ENCODE data around the gene PTPRN2. TPM values are rescaled to one million over a fixed set of nuclear protein-coding genes. Genes with fewer than 3 reads are reported as not detected.

The PTPRN2 gene
- total RNA-seq, 1 experiment from 2014 or later = 2.1 TPM

DNA sequence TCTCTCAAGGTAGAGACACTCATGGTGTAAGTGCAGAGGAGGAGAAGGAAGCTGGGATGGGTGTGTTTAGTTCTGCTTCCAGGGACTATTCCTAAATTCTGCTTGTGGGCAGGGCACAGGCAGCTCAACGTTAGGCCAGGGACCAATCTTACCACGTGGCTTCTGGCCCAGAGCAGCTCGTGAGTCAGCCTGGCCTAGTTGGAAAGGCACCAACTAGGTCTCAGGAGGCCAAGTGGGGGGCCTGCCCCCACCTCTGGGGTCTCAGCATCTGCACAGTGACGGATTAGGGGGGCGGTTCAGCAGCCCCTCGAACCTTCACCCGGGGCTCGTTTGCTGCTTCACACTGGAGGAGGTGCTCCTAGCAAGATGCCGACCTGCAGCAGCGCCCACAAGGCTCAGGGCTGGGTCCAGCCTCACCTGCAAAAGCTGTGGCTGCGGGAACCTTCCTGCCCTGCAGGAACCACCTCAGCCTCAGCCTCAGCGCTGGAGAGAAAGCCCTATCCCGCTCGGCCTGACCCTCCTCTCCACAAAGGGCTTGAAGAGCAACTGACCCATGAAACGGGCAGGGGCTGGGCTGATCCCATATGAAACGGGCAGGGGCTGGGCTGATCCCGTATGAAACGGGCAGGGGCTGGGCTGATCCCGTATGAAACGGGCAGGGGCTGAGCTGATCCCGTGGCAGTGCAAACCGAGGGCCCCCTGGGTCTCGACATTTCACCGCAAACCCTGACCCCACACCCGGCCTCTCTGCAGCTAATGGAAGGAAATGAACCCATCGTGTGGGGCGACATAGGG is 803.4 kb downstream of the PTPRN2 start:
- DNase-seq (ENCODE audit: low read depth, low spot score) = no peak
- Histone ChIP-seq H3K4me1 (ENCODE audit: control insufficient read depth in 1 of 2, insufficient read depth in 2 of 2, low read length in 2 of 2) (no peaks in the 10 kb centered on the region), H3K4me2 (ENCODE audit: low read length) (no peak overlapping the region), H3K4me3 (replicated peaks in 1 of 2; ENCODE audit: low read depth in 1 of 2, low read length in 2 of 2) (no peak overlapping the region), H3K9me3 (ENCODE audit: control insufficient read depth in 1 of 2, insufficient read depth in 1 of 2, low read depth in 1 of 2, low read length in 2 of 2) (no peaks in the 10 kb centered on the region), H3K9me2 (ENCODE audit: insufficient read depth) (no peaks in the 10 kb centered on the region), H3K9ac (ENCODE audit: low read length) (no peak overlapping the region), H2AFZ (ENCODE audit: low read depth, low read length, poor library complexity, severe bottlenecking) (no peak overlapping the region), H3K36me3 (ENCODE audit: control insufficient read depth in 1 of 2, insufficient read depth in 2 of 2, low read length in 2 of 2) (no peaks in the 10 kb centered on the region), H4K20me1 (ENCODE audit: insufficient read depth) (no peaks in the 10 kb centered on the region), H3K79me2 (ENCODE audit: insufficient read depth, low read length) (no peaks in the 10 kb centered on the region), H3K27me3 (ENCODE audit: insufficient read depth, low read length) (no peaks in the 10 kb centered on the region), H3K27ac (ENCODE audit: low read depth, low read length) (no peak overlapping the region)
- intact Hi-C loops (cut with micrococcal nuclease) = no loop called here
- ChIA-PET CTCF (no interaction called here), POLR2A (no interaction called here), RAD21 (ENCODE audit: low non-redundant PET in 1 of 2, low total read pairs in 2 of 2, uncharacterized antibody in 2 of 2, unreplicated experiment in 2 of 2) (no interaction called here)
- no TSS peak for BruUV-seq (replicated peaks)
- TF ChIP-seq POLR2AphosphoS5 (IDR thresholded peaks at IDR 0.05; ENCODE audit: low read depth, low read length) = no peak
- no peak for TF ChIP-seq SP1 (IDR thresholded peaks at IDR 0.05; ENCODE audit: low read depth)
- TF ChIP-seq POLR2A (IDR thresholded peaks at IDR 0.05; ENCODE audit: borderline replicate concordance, extremely low read depth, insufficient read depth, insufficient read length) = no peak
- TF ChIP-seq TCF7L2 (IDR thresholded peaks at IDR 0.05; ENCODE audit: borderline replicate concordance, extremely low read depth, insufficient read depth, insufficient read length) = no peak
- no peak for TF ChIP-seq RAD21 (IDR thresholded peaks at IDR 0.05; ENCODE audit: low read depth)
- TF ChIP-seq CBX3 (IDR thresholded peaks at IDR 0.05; ENCODE audit: low read depth) = no peak
- TF ChIP-seq, protein P1, sequence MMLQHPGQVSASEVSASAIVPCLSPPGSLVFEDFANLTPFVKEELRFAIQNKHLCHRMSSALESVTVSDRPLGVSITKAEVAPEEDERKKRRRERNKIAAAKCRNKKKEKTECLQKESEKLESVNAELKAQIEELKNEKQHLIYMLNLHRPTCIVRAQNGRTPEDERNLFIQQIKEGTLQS (IDR thresholded peaks at IDR 0.05) = no peak
- ATAC-seq = no peak

DNA sequence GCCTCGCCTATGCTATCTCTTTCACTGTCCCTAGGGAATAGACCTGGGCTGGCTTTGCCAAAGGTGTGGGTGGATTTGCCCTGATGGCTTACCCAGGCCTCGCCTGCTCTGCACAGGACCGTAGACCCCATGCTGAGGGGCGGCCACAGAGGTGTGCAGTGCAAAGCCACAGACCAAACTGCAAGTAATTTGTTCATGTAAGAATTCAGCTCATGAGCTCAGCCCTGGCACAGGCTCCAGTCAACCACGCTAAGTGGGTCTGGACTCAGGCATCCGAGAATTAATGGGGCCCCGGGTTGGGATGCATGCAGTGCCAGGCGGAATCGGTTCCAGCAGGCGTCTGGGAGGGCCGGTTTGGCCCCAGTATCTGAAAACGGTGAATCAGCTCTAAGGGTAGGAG is 805.6 kb downstream of the PTPRN2 start:
- intact Hi-C loops (cut with micrococcal nuclease) = no loop called here
- Histone ChIP-seq H3K27me3 (ENCODE audit: insufficient read depth, low read length) (peaks cover 3% of the 10 kb centered on the region; the same call in 1 of the 2 replicates), H3K9me2 (ENCODE audit: insufficient read depth) (no peaks in the 10 kb centered on the region), H3K9me3 (ENCODE audit: control insufficient read depth in 1 of 2, insufficient read depth in 1 of 2, low read depth in 1 of 2, low read length in 2 of 2) (no peaks in the 10 kb centered on the region), H2AFZ (ENCODE audit: low read depth, low read length, poor library complexity, severe bottlenecking) (no peak overlapping the region), H3K79me2 (ENCODE audit: insufficient read depth, low read length) (no peaks in the 10 kb centered on the region), H3K4me3 (replicated peaks in 1 of 2; ENCODE audit: low read depth in 1 of 2, low read length in 2 of 2) (no peak overlapping the region), H3K4me2 (ENCODE audit: low read length) (no peak overlapping the region), H3K4me1 (ENCODE audit: control insufficient read depth in 1 of 2, insufficient read depth in 2 of 2, low read length in 2 of 2) (no peaks in the 10 kb centered on the region), H3K9ac (ENCODE audit: low read length) (no peak overlapping the region), H3K36me3 (ENCODE audit: control insufficient read depth in 1 of 2, insufficient read depth in 2 of 2, low read length in 2 of 2) (no peaks in the 10 kb centered on the region), H4K20me1 (ENCODE audit: insufficient read depth) (no peaks in the 10 kb centered on the region), H3K27ac (ENCODE audit: low read depth, low read length) (no peak overlapping the region)
- CTCF ChIA-PET = no interaction called here
- no peak for DNase-seq (ENCODE audit: low read depth, low spot score)
- RAD21 ChIA-PET (ENCODE audit: low non-redundant PET in 1 of 2, low total read pairs in 2 of 2, uncharacterized antibody in 2 of 2, unreplicated experiment in 2 of 2) = no interaction called here
- no TSS peak for BruUV-seq (replicated peaks)
- ATAC-seq = no peak
- POLR2A ChIA-PET = no interaction called here
- TF ChIP-seq FOSL1 (IDR thresholded peaks at IDR 0.05; ENCODE audit: low read depth) = no peak
- TF ChIP-seq, protein P2, sequence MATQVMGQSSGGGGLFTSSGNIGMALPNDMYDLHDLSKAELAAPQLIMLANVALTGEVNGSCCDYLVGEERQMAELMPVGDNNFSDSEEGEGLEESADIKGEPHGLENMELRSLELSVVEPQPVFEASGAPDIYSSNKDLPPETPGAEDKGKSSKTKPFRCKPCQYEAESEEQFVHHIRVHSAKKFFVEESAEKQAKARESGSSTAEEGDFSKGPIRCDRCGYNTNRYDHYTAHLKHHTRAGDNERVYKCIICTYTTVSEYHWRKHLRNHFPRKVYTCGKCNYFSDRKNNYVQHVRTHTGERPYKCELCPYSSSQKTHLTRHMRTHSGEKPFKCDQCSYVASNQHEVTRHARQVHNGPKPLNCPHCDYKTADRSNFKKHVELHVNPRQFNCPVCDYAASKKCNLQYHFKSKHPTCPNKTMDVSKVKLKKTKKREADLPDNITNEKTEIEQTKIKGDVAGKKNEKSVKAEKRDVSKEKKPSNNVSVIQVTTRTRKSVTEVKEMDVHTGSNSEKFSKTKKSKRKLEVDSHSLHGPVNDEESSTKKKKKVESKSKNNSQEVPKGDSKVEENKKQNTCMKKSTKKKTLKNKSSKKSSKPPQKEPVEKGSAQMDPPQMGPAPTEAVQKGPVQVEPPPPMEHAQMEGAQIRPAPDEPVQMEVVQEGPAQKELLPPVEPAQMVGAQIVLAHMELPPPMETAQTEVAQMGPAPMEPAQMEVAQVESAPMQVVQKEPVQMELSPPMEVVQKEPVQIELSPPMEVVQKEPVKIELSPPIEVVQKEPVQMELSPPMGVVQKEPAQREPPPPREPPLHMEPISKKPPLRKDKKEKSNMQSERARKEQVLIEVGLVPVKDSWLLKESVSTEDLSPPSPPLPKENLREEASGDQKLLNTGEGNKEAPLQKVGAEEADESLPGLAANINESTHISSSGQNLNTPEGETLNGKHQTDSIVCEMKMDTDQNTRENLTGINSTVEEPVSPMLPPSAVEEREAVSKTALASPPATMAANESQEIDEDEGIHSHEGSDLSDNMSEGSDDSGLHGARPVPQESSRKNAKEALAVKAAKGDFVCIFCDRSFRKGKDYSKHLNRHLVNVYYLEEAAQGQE (IDR thresholded peaks at IDR 0.05; ENCODE audit: low read depth) = no peak
- TF ChIP-seq, protein P3, sequence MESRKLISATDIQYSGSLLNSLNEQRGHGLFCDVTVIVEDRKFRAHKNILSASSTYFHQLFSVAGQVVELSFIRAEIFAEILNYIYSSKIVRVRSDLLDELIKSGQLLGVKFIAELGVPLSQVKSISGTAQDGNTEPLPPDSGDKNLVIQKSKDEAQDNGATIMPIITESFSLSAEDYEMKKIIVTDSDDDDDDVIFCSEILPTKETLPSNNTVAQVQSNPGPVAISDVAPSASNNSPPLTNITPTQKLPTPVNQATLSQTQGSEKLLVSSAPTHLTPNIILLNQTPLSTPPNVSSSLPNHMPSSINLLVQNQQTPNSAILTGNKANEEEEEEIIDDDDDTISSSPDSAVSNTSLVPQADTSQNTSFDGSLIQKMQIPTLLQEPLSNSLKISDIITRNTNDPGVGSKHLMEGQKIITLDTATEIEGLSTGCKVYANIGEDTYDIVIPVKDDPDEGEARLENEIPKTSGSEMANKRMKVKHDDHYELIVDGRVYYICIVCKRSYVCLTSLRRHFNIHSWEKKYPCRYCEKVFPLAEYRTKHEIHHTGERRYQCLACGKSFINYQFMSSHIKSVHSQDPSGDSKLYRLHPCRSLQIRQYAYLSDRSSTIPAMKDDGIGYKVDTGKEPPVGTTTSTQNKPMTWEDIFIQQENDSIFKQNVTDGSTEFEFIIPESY (IDR thresholded peaks at IDR 0.05; ENCODE audit: extremely low read depth, insufficient replicate concordance, low read length) = no peak
- TF ChIP-seq, protein P1 (IDR thresholded peaks at IDR 0.05) = no peak
- TF ChIP-seq SRF (IDR thresholded peaks at IDR 0.05; ENCODE audit: low read depth) = no peak
- no peak for TF ChIP-seq EZH2phosphoT487 (IDR thresholded peaks at IDR 0.05; ENCODE audit: borderline replicate concordance)
- no peak for TF ChIP-seq ZNF274 (IDR thresholded peaks at IDR 0.05; ENCODE audit: low read depth, low read length)
- TF ChIP-seq POLR2AphosphoS5 (IDR thresholded peaks at IDR 0.05; ENCODE audit: low read depth, low read length) = no peak
